ENCODE measurements around the gene CHMP4A. TPM values are rescaled to one million over a fixed set of nuclear protein-coding genes. Genes with fewer than 3 reads are reported as not detected.

CHMP4A gene
- total RNA-seq, 1 experiment from 2014 or later = 34.6 TPM

GRCh38 chr14:24238123-24238522 is 24.8 kb upstream of the CHMP4A start:
- H3K9me2 ChIP-seq (ENCODE audit: insufficient read depth) = no peaks in the 10 kb centered on the region
- no peaks in the 10 kb centered on the region for H4K20me1 ChIP-seq (ENCODE audit: insufficient read depth)
- H3K27ac ChIP-seq (ENCODE audit: low read depth, low read length) = no peak overlapping the region
- TF ChIP-seq SRF (IDR thresholded peaks at IDR 0.05; ENCODE audit: low read depth) (no peak), MAX (IDR thresholded peaks at IDR 0.05) (no peak), FOSL1 (IDR thresholded peaks at IDR 0.05; ENCODE audit: low read depth) (no peak), EZH2phosphoT487 (IDR thresholded peaks at IDR 0.05; ENCODE audit: borderline replicate concordance) (no peak), CEBPB (IDR thresholded peaks at IDR 0.05; ENCODE audit: low read depth) (no peak), EZH2 (IDR thresholded peaks at IDR 0.05) (no peak), RAD21 (IDR thresholded peaks at IDR 0.05; ENCODE audit: low read depth) (no peak), ELF1 (IDR thresholded peaks at IDR 0.05; ENCODE audit: borderline replicate concordance, low read depth) (no peak), ZBTB33 (IDR thresholded peaks at IDR 0.05; ENCODE audit: extremely low read depth, insufficient replicate concordance, low read length) (no peak), POLR2A (IDR thresholded peaks at IDR 0.05; ENCODE audit: borderline replicate concordance, extremely low read depth, insufficient read depth, insufficient read length) (no peak), YY1 (IDR thresholded peaks at IDR 0.05; ENCODE audit: extremely low read depth, insufficient replicate concordance, low read depth, low read length) (no peak), CTCF (IDR thresholded peaks at IDR 0.05 in 2 of 3, conservative IDR thresholded peaks at IDR 0.05 in 1 of 3; ENCODE audit: borderline replicate concordance in 1 of 3, insufficient read depth in 1 of 3, low read depth in 2 of 3, low read length in 2 of 3) (no peak), TCF7L2 (IDR thresholded peaks at IDR 0.05; ENCODE audit: borderline replicate concordance, extremely low read depth, insufficient read depth, insufficient read length) (no peak), ZNF274 (IDR thresholded peaks at IDR 0.05; ENCODE audit: low read depth, low read length) (no peak), EGR1 (IDR thresholded peaks at IDR 0.05; ENCODE audit: low read depth) (no peak), POLR2AphosphoS5 (IDR thresholded peaks at IDR 0.05; ENCODE audit: low read depth, low read length) (no peak), CBX3 (IDR thresholded peaks at IDR 0.05; ENCODE audit: low read depth) (no peak)
- TF ChIP-seq, protein P1, sequence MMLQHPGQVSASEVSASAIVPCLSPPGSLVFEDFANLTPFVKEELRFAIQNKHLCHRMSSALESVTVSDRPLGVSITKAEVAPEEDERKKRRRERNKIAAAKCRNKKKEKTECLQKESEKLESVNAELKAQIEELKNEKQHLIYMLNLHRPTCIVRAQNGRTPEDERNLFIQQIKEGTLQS (IDR thresholded peaks at IDR 0.05) = no peak
- H3K27me3 ChIP-seq (ENCODE audit: insufficient read depth, low read length) = no peaks in the 10 kb centered on the region
- DNase-seq (ENCODE audit: low read depth, low spot score) = no peak
- BruUV-seq (replicated peaks) = no TSS peak
- POLR2A ChIA-PET = interaction anchor here (1.1 kb wide), 1 partner anchor 33 kb away, joined by 3 read pairs; the partner anchor contains the start of gene RABGGTA
- H2AFZ ChIP-seq (ENCODE audit: low read depth, low read length, poor library complexity, severe bottlenecking) = no peak overlapping the region
- ATAC-seq = no peak
- peaks cover 42% of the 10 kb centered on the region for H3K79me2 ChIP-seq (ENCODE audit: insufficient read depth, low read length)
- no peaks in the 10 kb centered on the region for H3K9me3 ChIP-seq (ENCODE audit: control insufficient read depth in 1 of 2, insufficient read depth in 1 of 2, low read depth in 1 of 2, low read length in 2 of 2)
- intact Hi-C loops (cut with micrococcal nuclease) = no loop called here
- peaks cover 11 to 41% of the 10 kb centered on the region in 2 experiments for H3K4me1 ChIP-seq (ENCODE audit: control insufficient read depth in 1 of 2, insufficient read depth in 2 of 2, low read length in 2 of 2)
- CTCF ChIA-PET = interaction anchor here (0.9 to 1.1 kb wide), 2 partner anchors 33 to 193 kb away, joined by 3 read pairs; partner anchors contain the start of gene RABGGTA
- no peak overlapping the region for H3K4me2 ChIP-seq (ENCODE audit: low read length)
- no peak overlapping the region for H3K4me3 ChIP-seq (replicated peaks in 1 of 2; ENCODE audit: low read depth in 1 of 2, low read length in 2 of 2)
- no peak overlapping the region for H3K9ac ChIP-seq (ENCODE audit: low read length)
- RAD21 ChIA-PET (ENCODE audit: low non-redundant PET in 1 of 2, low total read pairs in 2 of 2, uncharacterized antibody in 2 of 2, unreplicated experiment in 2 of 2) = no interaction called here
- peaks cover 45 to 59% of the 10 kb centered on the region in 2 experiments; a peak in 3 of 4 replicates for H3K36me3 ChIP-seq (ENCODE audit: control insufficient read depth in 1 of 2, insufficient read depth in 2 of 2, low read length in 2 of 2)

Measured in HCT116 (cell line).